WI38 (cell line): ENCODE measurements around the gene SLC17A3.

Source experiments
- H3K4me3 ChIP-seq: 2 replicates; pipeline ENCODE4 v1.5.1; 2011; ENCODE audit warnings: low read depth, mild to moderate bottlenecking, control low read depth, low read length
- CTCF ChIP-seq: IDR thresholded peaks from 2 replicates; pipeline ENCODE4 v1.5.1; 2012; ENCODE audit warnings: low read depth, mild to moderate bottlenecking, control low read depth, low read length

SLC17A3 gene

GRCh38 chr6:25874118-25874517 lies at the start of gene SLC17A3:
Gene SLC17A3, minus strand, starts transcription at chr6:25874243. Its CDS starts 5,856 bp downstream, at chr6:25868387.
- no peak for TF ChIP-seq CTCF
- no peak within 1 kb of the TSS for H3K4me3 ChIP-seq

GRCh38 chr6:25922301-25922700 lies 48.3 kb upstream of the SLC17A3 start:
- TF ChIP-seq CTCF = no peak
- no peak overlapping the region for H3K4me3 ChIP-seq

GRCh38 chr6:25921525-25922203 lies 47.6 kb upstream of the SLC17A3 start:
- no peak overlapping the region for H3K4me3 ChIP-seq
- no peak for TF ChIP-seq CTCF

GRCh38 chr6:25919657-25920056 lies 45.6 kb upstream of the SLC17A3 start:
- no peak for TF ChIP-seq CTCF
- H3K4me3 ChIP-seq = no peak overlapping the region

- no peak for TF ChIP-seq CTCF
- no peak overlapping the region for H3K4me3 ChIP-seq
Observed at GRCh38 chr6:25918083-25918683, 44.1 kb upstream of the SLC17A3 start.

GRCh38 chr6:25916789-25917490 lies 42.9 kb upstream of the SLC17A3 start:
- no peak overlapping the region for H3K4me3 ChIP-seq
- no peak for TF ChIP-seq CTCF

GRCh38 chr6:25916330-25916729 lies 42.3 kb upstream of the SLC17A3 start:
- H3K4me3 ChIP-seq = no peak overlapping the region
- no peak for TF ChIP-seq CTCF
